ENCODE results near the gene TELO2.

TELO2 gene

GRCh38 chr16:1486551-1487390 is 6.4 kb upstream of the TELO2 start:
- Histone ChIP-seq H2BK12ac (ENCODE audit: low read length in 2 of 2) (no peak overlapping the region), H3K79me1 (replicated peaks; ENCODE audit: low read length, poor library complexity, severe bottlenecking) (no peaks in the 10 kb centered on the region), H2AK5ac (ENCODE audit: low read length, severe bottlenecking) (no peak overlapping the region), H3K9me3 (ENCODE audit: control insufficient read depth, low read length) (no peaks in the 10 kb centered on the region), H3K27me3 (ENCODE audit: control insufficient read depth in 1 of 2, insufficient read depth in 1 of 2, low read length in 2 of 2) (peaks cover 9 to 13% of the 10 kb centered on the region in 2 experiments), H3K4ac (ENCODE audit: low read depth in 1 of 2, low read length in 2 of 2) (no peak overlapping the region), H3K36me3 (ENCODE audit: control insufficient read depth in 1 of 2, insufficient read depth in 2 of 2, low read depth in 1 of 2, low read length in 2 of 2) (no peaks in the 10 kb centered on the region), H3K23ac (ENCODE audit: low read length in 2 of 2) (no peak overlapping the region), H3K4me2 (ENCODE audit: low read length, poor library complexity, severe bottlenecking) (no peak overlapping the region), H2AFZ (ENCODE audit: low read depth, low read length) (no peak overlapping the region), H2BK5ac (ENCODE audit: low read depth, low read length, poor library complexity, severe bottlenecking) (no peak overlapping the region), H3K14ac (ENCODE audit: low read length in 2 of 2) (no peak overlapping the region), H3K4me1 (ENCODE audit: control insufficient read depth, insufficient read depth, low read depth, low read length) (no peaks in the 10 kb centered on the region), H4K8ac (ENCODE audit: low read length) (peak overlapping the region; percentile 28), H2BK15ac (ENCODE audit: low read depth, poor library complexity, severe bottlenecking) (peak overlapping the region; percentile 28), H4K91ac (ENCODE audit: low read length) (no peak overlapping the region), H3K27ac (ENCODE audit: low read length, poor library complexity, severe bottlenecking) (no peak overlapping the region), H2BK120ac (ENCODE audit: low read depth, low read length) (no peak overlapping the region), H3K4me3 (ENCODE audit: insufficient read depth in 1 of 2, low read depth in 1 of 2, low read length in 2 of 2) (no peak overlapping the region), H3K18ac (ENCODE audit: low read depth in 1 of 2, low read length in 2 of 2) (no peak overlapping the region), H3K9ac (ENCODE audit: low read length) (no peak overlapping the region)
- 86% methylated on average over 32 of the region's 33 CpGs for WGBS
- no peak for DNase-seq

- H2BK120ac ChIP-seq (ENCODE audit: low read depth, low read length), result no peak overlapping the region
- no peak overlapping the region for H2BK15ac ChIP-seq (ENCODE audit: low read depth, poor library complexity, severe bottlenecking)
- H3K23ac ChIP-seq (ENCODE audit: low read length in 2 of 2), result no peak overlapping the region
- no peak overlapping the region for H3K4ac ChIP-seq (ENCODE audit: low read depth in 1 of 2, low read length in 2 of 2)
- no peak overlapping the region for H3K14ac ChIP-seq (ENCODE audit: low read length in 2 of 2)
- no peak overlapping the region for H3K9ac ChIP-seq (ENCODE audit: low read length)
- H2BK12ac ChIP-seq (ENCODE audit: low read length in 2 of 2), result no peak overlapping the region
- H3K79me1 ChIP-seq (replicated peaks; ENCODE audit: low read length, poor library complexity, severe bottlenecking), result no peaks in the 10 kb centered on the region
- no peak for DNase-seq
- no peak overlapping the region for H3K18ac ChIP-seq (ENCODE audit: low read depth in 1 of 2, low read length in 2 of 2)
- H4K91ac ChIP-seq (ENCODE audit: low read length), result no peak overlapping the region
- no peak overlapping the region for H2AK5ac ChIP-seq (ENCODE audit: low read length, severe bottlenecking)
- H3K4me3 ChIP-seq (ENCODE audit: insufficient read depth in 1 of 2, low read depth in 1 of 2, low read length in 2 of 2), result no peak overlapping the region
- no peaks in the 10 kb centered on the region for H3K36me3 ChIP-seq (ENCODE audit: control insufficient read depth in 1 of 2, insufficient read depth in 2 of 2, low read depth in 1 of 2, low read length in 2 of 2)
- no peak overlapping the region for H3K27ac ChIP-seq (ENCODE audit: low read length, poor library complexity, severe bottlenecking)
- H2BK5ac ChIP-seq (ENCODE audit: low read depth, low read length, poor library complexity, severe bottlenecking), result no peak overlapping the region
- peaks cover under 1% of the 10 kb centered on the region for H3K4me1 ChIP-seq (ENCODE audit: control insufficient read depth, insufficient read depth, low read depth, low read length)
- H3K27me3 ChIP-seq (ENCODE audit: control insufficient read depth in 1 of 2, insufficient read depth in 1 of 2, low read length in 2 of 2), result peaks cover 5 to 9% of the 10 kb centered on the region in 2 experiments
- 93% methylated on average over 39 of the region's 39 CpGs for WGBS
- no peak overlapping the region for H3K4me2 ChIP-seq (ENCODE audit: low read length, poor library complexity, severe bottlenecking)
- no peak overlapping the region for H4K8ac ChIP-seq (ENCODE audit: low read length)
- no peak overlapping the region for H2AFZ ChIP-seq (ENCODE audit: low read depth, low read length)
- no peaks in the 10 kb centered on the region for H3K9me3 ChIP-seq (ENCODE audit: control insufficient read depth, low read length)
Measured at GRCh38 chr16:1487395-1488053, 5.6 kb upstream of the TELO2 start.

GRCh38 chr16:1488054-1488601 is 5.0 kb upstream of the TELO2 start:
- no peak overlapping the region for H2BK15ac ChIP-seq (ENCODE audit: low read depth, poor library complexity, severe bottlenecking)
- H2BK12ac ChIP-seq (ENCODE audit: low read length in 2 of 2), result no peak overlapping the region
- H4K8ac ChIP-seq (ENCODE audit: low read length), result no peak overlapping the region
- no peak overlapping the region for H3K4me3 ChIP-seq (ENCODE audit: insufficient read depth in 1 of 2, low read depth in 1 of 2, low read length in 2 of 2)
- no peaks in the 10 kb centered on the region for H3K36me3 ChIP-seq (ENCODE audit: control insufficient read depth in 1 of 2, insufficient read depth in 2 of 2, low read depth in 1 of 2, low read length in 2 of 2)
- no peak overlapping the region for H2BK120ac ChIP-seq (ENCODE audit: low read depth, low read length)
- H3K4me1 ChIP-seq (ENCODE audit: control insufficient read depth, insufficient read depth, low read depth, low read length), result peaks cover 6% of the 10 kb centered on the region
- no peaks in the 10 kb centered on the region for H3K79me1 ChIP-seq (replicated peaks; ENCODE audit: low read length, poor library complexity, severe bottlenecking)
- H3K27ac ChIP-seq (ENCODE audit: low read length, poor library complexity, severe bottlenecking), result no peak overlapping the region
- H3K18ac ChIP-seq (ENCODE audit: low read depth in 1 of 2, low read length in 2 of 2), result no peak overlapping the region
- no peak overlapping the region for H3K4me2 ChIP-seq (ENCODE audit: low read length, poor library complexity, severe bottlenecking)
- 83% methylated on average over 17 of the region's 24 CpGs for WGBS
- no peak for DNase-seq
- H3K27me3 ChIP-seq (ENCODE audit: control insufficient read depth in 1 of 2, insufficient read depth in 1 of 2, low read length in 2 of 2), result peaks cover 4 to 8% of the 10 kb centered on the region in 2 experiments
- H3K9ac ChIP-seq (ENCODE audit: low read length), result no peak overlapping the region
- H3K9me3 ChIP-seq (ENCODE audit: control insufficient read depth, low read length), result no peaks in the 10 kb centered on the region
- no peak overlapping the region for H3K4ac ChIP-seq (ENCODE audit: low read depth in 1 of 2, low read length in 2 of 2)
- no peak overlapping the region for H2AK5ac ChIP-seq (ENCODE audit: low read length, severe bottlenecking)
- H3K14ac ChIP-seq (ENCODE audit: low read length in 2 of 2), result no peak overlapping the region
- H3K23ac ChIP-seq (ENCODE audit: low read length in 2 of 2), result no peak overlapping the region
- no peak overlapping the region for H4K91ac ChIP-seq (ENCODE audit: low read length)
- no peak overlapping the region for H2AFZ ChIP-seq (ENCODE audit: low read depth, low read length)
- H2BK5ac ChIP-seq (ENCODE audit: low read depth, low read length, poor library complexity, severe bottlenecking), result no peak overlapping the region

DNA sequence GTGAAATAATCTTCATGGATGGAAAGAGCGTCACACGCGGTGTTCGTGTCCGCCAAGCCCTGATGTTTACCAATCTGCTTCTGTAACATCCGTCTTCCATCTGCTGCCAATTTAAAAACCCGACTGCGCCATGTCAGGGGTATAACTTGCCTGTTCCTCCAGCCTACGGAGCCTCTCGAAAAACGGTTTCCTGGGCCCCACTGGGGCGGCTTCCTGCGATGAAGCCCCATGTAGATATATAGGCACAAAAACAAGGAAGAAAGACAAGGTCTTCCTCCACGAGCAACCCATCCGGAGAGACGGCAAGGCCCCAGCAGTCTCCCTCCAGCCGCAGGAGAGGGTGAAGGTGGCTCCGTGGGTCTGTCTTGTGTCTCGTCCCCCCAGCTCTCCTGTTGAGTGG is 4.5 kb upstream of the TELO2 start, which contains the start of gene PTX4:
Gene PTX4, minus strand, starts transcription at position 326 of the 400 bp plus-strand sequence. Its CDS starts 35 bp downstream, at position 291.
- Histone ChIP-seq H3K4ac (ENCODE audit: low read depth in 1 of 2, low read length in 2 of 2) (no peak within 1 kb of the TSS), H3K4me1 (ENCODE audit: control insufficient read depth, insufficient read depth, low read depth, low read length) (peaks cover 6% of the 10 kb centered on the region), H3K18ac (ENCODE audit: low read depth in 1 of 2, low read length in 2 of 2) (no peak within 1 kb of the TSS), H3K27ac (ENCODE audit: low read length, poor library complexity, severe bottlenecking) (no peak within 1 kb of the TSS), H3K4me3 (ENCODE audit: insufficient read depth in 1 of 2, low read depth in 1 of 2, low read length in 2 of 2) (no peak within 1 kb of the TSS), H4K91ac (ENCODE audit: low read length) (no peak within 1 kb of the TSS), H4K8ac (ENCODE audit: low read length) (no peak within 1 kb of the TSS), H2AK5ac (ENCODE audit: low read length, severe bottlenecking) (no peak within 1 kb of the TSS), H3K9me3 (ENCODE audit: control insufficient read depth, low read length) (no peaks in the 10 kb centered on the region), H3K79me1 (replicated peaks; ENCODE audit: low read length, poor library complexity, severe bottlenecking) (peaks cover 2% of the 10 kb centered on the region), H3K27me3 (ENCODE audit: control insufficient read depth in 1 of 2, insufficient read depth in 1 of 2, low read length in 2 of 2) (peaks cover 3 to 5% of the 10 kb centered on the region in 2 experiments), H2BK12ac (ENCODE audit: low read length in 2 of 2) (no peak within 1 kb of the TSS), H2BK120ac (ENCODE audit: low read depth, low read length) (no peak within 1 kb of the TSS), H3K9ac (ENCODE audit: low read length) (no peak within 1 kb of the TSS), H2BK5ac (ENCODE audit: low read depth, low read length, poor library complexity, severe bottlenecking) (no peak within 1 kb of the TSS), H3K14ac (ENCODE audit: low read length in 2 of 2) (no peak within 1 kb of the TSS), H2AFZ (ENCODE audit: low read depth, low read length) (no peak within 1 kb of the TSS), H2BK15ac (ENCODE audit: low read depth, poor library complexity, severe bottlenecking) (no peak within 1 kb of the TSS), H3K23ac (ENCODE audit: low read length in 2 of 2) (no peak within 1 kb of the TSS), H3K4me2 (ENCODE audit: low read length, poor library complexity, severe bottlenecking) (no peak within 1 kb of the TSS), H3K36me3 (ENCODE audit: control insufficient read depth in 1 of 2, insufficient read depth in 2 of 2, low read depth in 1 of 2, low read length in 2 of 2) (no peaks in the 10 kb centered on the region)
- 88% methylated on average over 19 of the region's 19 CpGs for WGBS
- no peak for DNase-seq
